ENCODE data around the gene GLB1L2. TPM values are rescaled to one million over a fixed set of nuclear protein-coding genes. Genes with fewer than 3 reads are reported as not detected.

Gene GLB1L2
- total RNA-seq, 1 donor: not detected

GRCh38 chr11:134334796-134335571, 3.2 kb downstream of the GLB1L2 start:
- DNase-seq (ENCODE audit: low read depth): no peak
- no peak for TF ChIP-seq CTCF (IDR thresholded peaks at IDR 0.05; ENCODE audit: insufficient read depth, low read length)
- no peak overlapping the region for H3K4me3 ChIP-seq (ENCODE audit: low read depth, low read length)

- DNase-seq (ENCODE audit: low read depth): no peak
- no peak overlapping the region for H3K4me3 ChIP-seq (ENCODE audit: low read depth, low read length)
- TF ChIP-seq CTCF (IDR thresholded peaks at IDR 0.05; ENCODE audit: insufficient read depth, low read length): no peak
Observed at GRCh38 chr11:134337051-134337450, 5.3 kb downstream of the GLB1L2 start.

- no peak for TF ChIP-seq CTCF (IDR thresholded peaks at IDR 0.05; ENCODE audit: insufficient read depth, low read length)
- no peak overlapping the region for H3K4me3 ChIP-seq (ENCODE audit: low read depth, low read length)
- DNase-seq (ENCODE audit: low read depth): no peak
Observed at GRCh38 chr11:134338068-134338467, 6.3 kb downstream of the GLB1L2 start.

- no peak for DNase-seq (ENCODE audit: low read depth)
- no peak for TF ChIP-seq CTCF (IDR thresholded peaks at IDR 0.05; ENCODE audit: insufficient read depth, low read length)
- no peak overlapping the region for H3K4me3 ChIP-seq (ENCODE audit: low read depth, low read length)
Observed at GRCh38 chr11:134338654-134339053, 6.9 kb downstream of the GLB1L2 start.

GRCh38 chr11:134339756-134340155, 8.0 kb downstream of the GLB1L2 start:
- TF ChIP-seq CTCF (IDR thresholded peaks at IDR 0.05; ENCODE audit: insufficient read depth, low read length): no peak
- DNase-seq (ENCODE audit: low read depth): no peak
- H3K4me3 ChIP-seq (ENCODE audit: low read depth, low read length): no peak overlapping the region

- no peak for TF ChIP-seq CTCF (IDR thresholded peaks at IDR 0.05; ENCODE audit: insufficient read depth, low read length)
- no peak for DNase-seq (ENCODE audit: low read depth)
- H3K4me3 ChIP-seq (ENCODE audit: low read depth, low read length): no peak overlapping the region
Observed at GRCh38 chr11:134340354-134340964, 8.7 kb downstream of the GLB1L2 start.
